ENCODE results near the gene CFAP298. TPM values are rescaled to one million over a fixed set of nuclear protein-coding genes. Genes with fewer than 3 reads are reported as not detected.

CFAP298 gene
- total and polyA plus RNA-seq, 9 donors, result 26.0 to 34.8 (median 31.1) TPM

DNA sequence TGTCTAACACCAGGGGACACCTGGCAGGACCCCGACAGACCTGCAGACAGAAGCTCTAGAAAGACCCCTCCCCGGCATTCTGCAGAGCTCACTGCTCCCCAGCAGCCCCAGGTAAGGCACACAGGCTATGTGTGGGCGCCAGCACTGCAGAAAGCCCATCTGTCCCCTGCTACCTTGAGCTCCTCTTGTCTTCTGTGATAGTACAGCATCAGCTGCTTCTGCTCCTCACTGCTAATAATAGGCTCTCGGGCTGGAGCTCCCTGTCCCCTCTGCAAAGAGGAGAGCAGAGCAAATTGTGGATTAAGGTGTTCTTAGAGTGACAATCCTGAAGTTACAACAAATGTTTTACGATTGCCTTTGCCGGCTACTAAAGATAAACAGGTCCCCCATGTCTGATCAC, 10.1 kb downstream of the CFAP298 start:
- Histone ChIP-seq H3K4me1 (ENCODE audit: control insufficient read depth, insufficient read depth, low read length) (no peaks in the 10 kb centered on the region), H3K27ac (ENCODE audit: low read length) (no peak overlapping the region), H3K9me3 (replicated peaks; ENCODE audit: control insufficient read depth, low read depth, low read length) (no peaks in the 10 kb centered on the region), H3K4me3 (ENCODE audit: low read length) (no peak overlapping the region), H3K27me3 (ENCODE audit: control insufficient read depth, insufficient read depth, low read length) (no peaks in the 10 kb centered on the region), H3K36me3 (ENCODE audit: control insufficient read depth, insufficient read depth, low read length) (peaks cover 60% of the 10 kb centered on the region)
- 92% methylated on average over 4 of the region's 6 CpGs for WGBS (ENCODE audit: insufficient coverage)
- DNase-seq, result no peak

DNA sequence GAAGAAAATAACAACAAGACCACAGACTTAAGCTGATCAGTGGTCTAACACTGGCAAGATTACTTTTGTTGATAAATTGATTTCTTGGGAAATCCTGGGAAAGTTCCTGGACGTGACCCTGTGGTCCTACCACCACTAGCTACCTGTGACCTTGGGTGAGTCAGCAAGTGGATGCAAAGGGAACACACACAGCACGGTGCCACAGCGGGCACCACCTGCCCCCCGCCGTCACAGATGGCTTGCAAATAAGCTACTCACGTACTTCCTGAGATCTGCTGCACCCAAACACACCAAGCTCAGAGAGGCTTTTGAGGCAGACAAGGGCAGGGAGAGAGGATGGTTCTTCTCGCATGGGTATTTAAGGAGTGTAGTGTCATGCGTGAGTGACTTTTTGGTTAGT, 12.7 kb downstream of the CFAP298 start:
- DNase-seq, result no peak
- Histone ChIP-seq H3K27me3 (ENCODE audit: control insufficient read depth, insufficient read depth, low read length) (no peaks in the 10 kb centered on the region), H3K9me3 (replicated peaks; ENCODE audit: control insufficient read depth, low read depth, low read length) (no peaks in the 10 kb centered on the region), H3K27ac (ENCODE audit: low read length) (no peak overlapping the region), H3K4me3 (ENCODE audit: low read length) (no peak overlapping the region), H3K36me3 (ENCODE audit: control insufficient read depth, insufficient read depth, low read length) (peaks cover 39% of the 10 kb centered on the region), H3K4me1 (ENCODE audit: control insufficient read depth, insufficient read depth, low read length) (no peaks in the 10 kb centered on the region)
- 86% methylated on average over 5 of the region's 8 CpGs for WGBS (ENCODE audit: insufficient coverage)

DNA sequence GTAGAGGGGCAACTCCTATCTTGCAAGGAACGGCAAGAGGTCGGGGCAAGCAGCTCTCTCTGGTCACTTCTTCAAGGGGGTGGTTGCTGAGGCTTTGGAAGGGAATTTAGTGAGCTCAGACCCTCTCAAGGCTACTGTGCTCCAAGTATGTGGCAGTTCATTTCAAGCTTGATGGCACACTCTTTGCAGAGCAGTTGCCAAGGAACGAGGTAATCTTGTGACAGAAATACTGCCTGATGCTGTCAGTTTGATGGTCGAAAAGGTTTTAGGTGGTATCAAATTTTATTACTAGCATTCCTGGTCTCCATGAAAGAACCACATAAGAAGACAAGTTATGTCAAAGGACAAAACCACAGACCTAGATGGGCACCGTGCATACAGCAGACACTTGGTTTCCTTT, 13.1 kb downstream of the CFAP298 start:
- peaks cover 2% of the 10 kb centered on the region for H3K27me3 ChIP-seq (ENCODE audit: control insufficient read depth, insufficient read depth, low read length)
- no peak overlapping the region for H3K4me3 ChIP-seq (ENCODE audit: low read length)
- DNase-seq, result no peak
- H3K9me3 ChIP-seq (replicated peaks; ENCODE audit: control insufficient read depth, low read depth, low read length), result no peaks in the 10 kb centered on the region
- H3K36me3 ChIP-seq (ENCODE audit: control insufficient read depth, insufficient read depth, low read length), result peaks cover 36% of the 10 kb centered on the region
- 67% methylated on average over 3 of the region's 5 CpGs for WGBS (ENCODE audit: insufficient coverage)
- H3K4me1 ChIP-seq (ENCODE audit: control insufficient read depth, insufficient read depth, low read length), result no peaks in the 10 kb centered on the region
- H3K27ac ChIP-seq (ENCODE audit: low read length), result no peak overlapping the region

DNA sequence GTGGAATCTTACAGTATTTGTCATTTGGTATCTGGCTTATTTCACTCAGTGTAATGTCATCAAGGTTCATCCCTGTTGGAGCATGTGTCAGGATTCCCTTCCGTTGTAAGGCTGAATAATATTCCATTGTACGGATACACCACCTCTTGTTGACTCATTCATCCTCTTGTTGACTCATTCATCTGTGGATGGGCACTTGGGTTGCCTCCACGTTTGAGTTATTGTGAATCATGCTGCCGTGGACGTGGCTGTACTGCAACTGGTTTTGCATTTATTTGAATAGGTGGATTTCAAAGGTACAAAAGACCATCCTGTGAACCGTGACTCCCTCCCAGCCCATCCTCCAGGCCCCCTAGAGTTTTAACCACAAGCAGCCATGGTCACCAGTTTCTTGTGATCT, 15.0 kb downstream of the CFAP298 start:
- WGBS (ENCODE audit: insufficient coverage), result 86% methylated on average over 2 of the region's 6 CpGs
- H3K9me3 ChIP-seq (replicated peaks; ENCODE audit: control insufficient read depth, low read depth, low read length), result no peaks in the 10 kb centered on the region
- no peak for DNase-seq
- H3K27me3 ChIP-seq (ENCODE audit: control insufficient read depth, insufficient read depth, low read length), result peaks cover 3% of the 10 kb centered on the region
- no peak overlapping the region for H3K4me3 ChIP-seq (ENCODE audit: low read length)
- peaks cover 4% of the 10 kb centered on the region for H3K4me1 ChIP-seq (ENCODE audit: control insufficient read depth, insufficient read depth, low read length)
- H3K27ac ChIP-seq (ENCODE audit: low read length), result no peak overlapping the region
- peaks cover 19% of the 10 kb centered on the region for H3K36me3 ChIP-seq (ENCODE audit: control insufficient read depth, insufficient read depth, low read length)

DNA sequence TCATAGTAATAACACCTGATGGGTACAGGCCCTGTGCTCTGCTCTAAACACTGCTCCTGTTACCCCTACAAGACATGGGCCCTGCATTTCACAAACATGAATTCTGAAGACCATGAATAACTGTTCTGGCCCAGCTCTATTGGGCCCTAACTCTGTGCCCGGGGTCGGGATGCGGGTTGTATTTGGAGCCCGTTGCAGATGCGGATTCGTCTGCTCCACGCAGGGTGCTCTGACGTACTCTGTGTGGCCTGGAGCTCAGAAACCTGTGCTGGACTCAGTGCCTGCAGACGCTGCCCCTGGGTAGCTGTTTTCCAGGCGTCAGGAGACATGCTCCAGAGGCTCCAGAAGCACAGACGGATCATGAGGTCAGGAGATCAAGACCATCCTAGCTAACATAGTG, 16.7 kb downstream of the CFAP298 start:
- Histone ChIP-seq H3K4me3 (ENCODE audit: low read length) (no peak overlapping the region), H3K9me3 (replicated peaks; ENCODE audit: control insufficient read depth, low read depth, low read length) (no peaks in the 10 kb centered on the region), H3K27me3 (ENCODE audit: control insufficient read depth, insufficient read depth, low read length) (peaks cover 3% of the 10 kb centered on the region), H3K36me3 (ENCODE audit: control insufficient read depth, insufficient read depth, low read length) (peaks cover 10% of the 10 kb centered on the region), H3K27ac (ENCODE audit: low read length) (no peak overlapping the region), H3K4me1 (ENCODE audit: control insufficient read depth, insufficient read depth, low read length) (peaks cover 4% of the 10 kb centered on the region)
- WGBS (ENCODE audit: insufficient coverage), result 86% methylated on average over 11 of the region's 11 CpGs
- DNase-seq, result no peak

DNA sequence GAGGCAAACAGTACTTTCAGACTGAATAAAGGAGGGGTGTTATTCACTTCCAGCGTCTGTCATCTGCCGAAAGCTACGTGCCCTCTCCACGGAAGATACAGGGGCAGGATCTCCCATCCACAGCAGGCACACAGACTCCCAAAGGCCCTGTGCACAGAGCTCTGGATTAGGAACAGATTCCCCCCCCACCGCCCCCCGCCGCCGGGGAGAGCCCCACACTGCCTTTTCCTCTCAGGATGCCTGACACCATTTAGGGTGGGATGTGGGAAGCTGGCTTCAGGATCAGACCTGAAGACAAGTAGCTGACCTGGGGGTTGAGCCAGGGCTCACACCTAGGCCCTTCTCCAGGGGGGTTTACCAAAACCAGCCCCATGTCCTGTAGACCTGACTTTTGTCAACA, 18.5 kb downstream of the CFAP298 start:
- no peaks in the 10 kb centered on the region for H3K9me3 ChIP-seq (replicated peaks; ENCODE audit: control insufficient read depth, low read depth, low read length)
- H3K4me3 ChIP-seq (ENCODE audit: low read length), result no peak overlapping the region
- H3K4me1 ChIP-seq (ENCODE audit: control insufficient read depth, insufficient read depth, low read length), result peaks cover 4% of the 10 kb centered on the region
- no peak overlapping the region for H3K27ac ChIP-seq (ENCODE audit: low read length)
- peaks cover 2% of the 10 kb centered on the region for H3K36me3 ChIP-seq (ENCODE audit: control insufficient read depth, insufficient read depth, low read length)
- WGBS (ENCODE audit: insufficient coverage), result no CpG with 5 or more reads among the region's 8 CpGs
- H3K27me3 ChIP-seq (ENCODE audit: control insufficient read depth, insufficient read depth, low read length), result peaks cover 3% of the 10 kb centered on the region
- no peak for DNase-seq

DNA sequence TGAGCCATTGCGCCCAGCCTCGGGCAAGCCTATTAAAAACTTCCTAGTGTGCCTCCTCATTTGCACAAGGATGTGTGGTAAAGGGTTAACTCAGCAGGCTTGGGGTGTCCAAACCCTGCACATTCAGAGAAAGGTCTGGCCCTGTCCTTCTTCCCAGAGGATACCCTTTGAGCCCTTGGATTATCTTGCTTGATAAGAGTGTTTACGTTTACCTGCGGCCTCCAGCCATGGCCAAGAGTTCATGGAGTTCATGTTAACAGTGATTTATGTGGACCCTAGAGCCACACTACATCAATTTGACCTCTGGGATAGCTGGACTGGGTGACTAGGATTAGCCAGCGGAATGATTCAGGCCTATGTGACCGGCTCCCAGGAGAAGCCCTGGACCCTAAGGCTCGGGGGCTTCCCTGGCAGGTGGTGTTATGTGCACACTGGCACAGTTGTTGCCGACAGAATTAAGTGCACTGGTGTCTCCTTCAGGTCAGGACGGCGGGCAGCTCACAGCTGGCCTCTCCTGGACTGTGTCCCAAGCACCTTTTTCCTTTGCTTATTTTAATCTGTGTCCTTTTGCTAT, 19.2 kb downstream of the CFAP298 start:
- H3K27me3 ChIP-seq (ENCODE audit: control insufficient read depth, insufficient read depth, low read length), result peaks cover 3% of the 10 kb centered on the region
- peaks cover 4% of the 10 kb centered on the region for H3K4me1 ChIP-seq (ENCODE audit: control insufficient read depth, insufficient read depth, low read length)
- H3K4me3 ChIP-seq (ENCODE audit: low read length), result no peak overlapping the region
- no peak overlapping the region for H3K27ac ChIP-seq (ENCODE audit: low read length)
- H3K9me3 ChIP-seq (replicated peaks; ENCODE audit: control insufficient read depth, low read depth, low read length), result no peaks in the 10 kb centered on the region
- H3K36me3 ChIP-seq (ENCODE audit: control insufficient read depth, insufficient read depth, low read length), result no peaks in the 10 kb centered on the region
- no peak for DNase-seq
- 28% methylated on average over 6 of the region's 10 CpGs for WGBS (ENCODE audit: insufficient coverage)

DNA sequence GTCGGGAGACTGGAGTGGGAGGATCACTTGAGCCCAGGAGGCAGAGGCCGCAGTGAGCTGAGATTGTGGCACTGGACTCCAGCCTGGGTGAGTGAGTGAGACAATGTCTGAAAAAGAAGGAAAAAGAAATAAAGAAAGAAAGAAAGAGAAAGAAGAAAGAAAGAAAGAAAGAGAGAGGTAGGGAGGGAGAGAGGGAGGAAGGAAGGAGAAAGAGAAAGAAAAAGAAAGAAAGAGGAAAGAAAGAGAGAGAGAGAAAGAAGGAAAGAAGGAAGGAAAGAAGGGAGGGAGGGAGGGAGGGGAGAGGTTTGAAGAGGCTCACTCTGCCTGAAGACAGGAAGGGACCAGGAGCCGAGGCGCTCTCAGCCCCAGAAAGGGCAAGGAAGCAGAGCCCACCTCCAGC, 22.0 kb downstream of the CFAP298 start:
- Histone ChIP-seq H3K9me3 (replicated peaks; ENCODE audit: control insufficient read depth, low read depth, low read length) (no peaks in the 10 kb centered on the region), H3K27me3 (ENCODE audit: control insufficient read depth, insufficient read depth, low read length) (peaks cover 3% of the 10 kb centered on the region), H3K4me3 (ENCODE audit: low read length) (no peak overlapping the region), H3K4me1 (ENCODE audit: control insufficient read depth, insufficient read depth, low read length) (peaks cover 4% of the 10 kb centered on the region), H3K36me3 (ENCODE audit: control insufficient read depth, insufficient read depth, low read length) (no peaks in the 10 kb centered on the region), H3K27ac (ENCODE audit: low read length) (no peak overlapping the region)
- WGBS (ENCODE audit: insufficient coverage), result 54% methylated on average over 4 of the region's 4 CpGs
- no peak for DNase-seq

DNA sequence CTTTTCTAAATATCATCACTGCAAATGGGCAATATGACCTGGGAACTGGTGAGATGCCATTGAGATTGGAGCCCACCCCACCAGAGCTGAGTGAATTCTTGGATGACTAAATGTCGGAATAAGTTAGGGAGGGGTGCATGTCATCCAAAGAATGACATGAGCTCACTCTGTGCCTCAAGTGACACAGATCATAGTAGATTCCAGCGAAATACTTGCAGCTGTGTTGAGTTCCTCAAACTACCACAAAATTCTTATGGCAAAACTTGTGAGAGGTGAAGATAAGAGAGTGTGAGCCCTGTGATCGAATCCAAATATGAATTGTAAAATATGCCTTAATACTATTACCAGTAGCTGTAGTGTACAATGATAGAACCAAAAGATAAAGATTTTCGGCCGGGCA, 24.5 kb downstream of the CFAP298 start:
- WGBS (ENCODE audit: insufficient coverage), result no CpG with 5 or more reads among the region's 5 CpGs
- no peaks in the 10 kb centered on the region for H3K36me3 ChIP-seq (ENCODE audit: control insufficient read depth, insufficient read depth, low read length)
- DNase-seq, result no peak
- H3K27ac ChIP-seq (ENCODE audit: low read length), result no peak overlapping the region
- H3K4me3 ChIP-seq (ENCODE audit: low read length), result no peak overlapping the region
- H3K9me3 ChIP-seq (replicated peaks; ENCODE audit: control insufficient read depth, low read depth, low read length), result no peaks in the 10 kb centered on the region
- no peaks in the 10 kb centered on the region for H3K27me3 ChIP-seq (ENCODE audit: control insufficient read depth, insufficient read depth, low read length)
- H3K4me1 ChIP-seq (ENCODE audit: control insufficient read depth, insufficient read depth, low read length), result no peaks in the 10 kb centered on the region

DNA sequence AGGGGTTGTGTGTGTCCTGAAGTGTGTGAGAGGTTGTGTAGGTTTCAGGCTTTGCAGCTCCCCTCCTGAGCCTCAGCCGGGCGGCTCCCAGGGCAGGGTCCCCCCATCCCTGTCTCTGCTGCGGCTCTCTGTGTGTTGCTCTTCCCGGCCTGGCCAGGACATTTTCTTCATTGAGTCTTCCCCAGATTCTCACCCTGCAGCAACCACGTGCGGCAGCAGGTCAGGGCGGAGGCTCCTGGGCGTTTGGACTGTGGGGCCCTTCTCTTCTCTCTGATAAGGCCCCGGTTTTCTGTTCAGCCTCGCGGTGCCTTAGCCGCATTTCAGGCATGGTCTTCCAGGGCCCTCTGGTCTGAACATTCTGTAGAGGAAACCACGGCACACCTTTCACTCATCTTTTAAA, 25.1 kb downstream of the CFAP298 start:
- DNase-seq, result no peak
- Histone ChIP-seq H3K4me3 (ENCODE audit: low read length) (no peak overlapping the region), H3K9me3 (replicated peaks; ENCODE audit: control insufficient read depth, low read depth, low read length) (no peaks in the 10 kb centered on the region), H3K36me3 (ENCODE audit: control insufficient read depth, insufficient read depth, low read length) (no peaks in the 10 kb centered on the region), H3K27me3 (ENCODE audit: control insufficient read depth, insufficient read depth, low read length) (no peaks in the 10 kb centered on the region), H3K27ac (ENCODE audit: low read length) (no peak overlapping the region), H3K4me1 (ENCODE audit: control insufficient read depth, insufficient read depth, low read length) (no peaks in the 10 kb centered on the region)
- 72% methylated on average over 10 of the region's 13 CpGs for WGBS (ENCODE audit: insufficient coverage)

DNA sequence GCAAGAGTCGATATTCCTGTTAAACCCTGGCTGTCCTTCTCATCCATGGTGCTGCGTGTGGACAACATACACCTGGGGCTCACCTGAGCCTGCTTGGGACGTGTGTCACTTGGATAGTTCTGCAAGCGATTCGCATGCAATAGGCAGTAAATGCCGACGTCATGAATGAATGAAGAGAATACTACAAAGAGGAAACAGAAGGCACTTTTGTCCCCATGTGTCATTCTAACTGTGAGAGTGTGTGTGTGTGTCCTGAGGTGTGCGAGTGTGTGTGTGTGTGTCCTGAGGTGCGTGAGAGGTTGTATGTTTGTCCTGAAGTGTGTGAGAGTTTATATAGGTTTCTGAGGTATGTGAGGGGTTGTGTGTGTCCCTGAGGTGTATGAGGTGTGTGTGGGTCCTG, 26.2 kb downstream of the CFAP298 start:
- DNase-seq, result no peak
- Histone ChIP-seq H3K4me1 (ENCODE audit: control insufficient read depth, insufficient read depth, low read length) (no peaks in the 10 kb centered on the region), H3K9me3 (replicated peaks; ENCODE audit: control insufficient read depth, low read depth, low read length) (no peaks in the 10 kb centered on the region), H3K4me3 (ENCODE audit: low read length) (no peak overlapping the region), H3K27me3 (ENCODE audit: control insufficient read depth, insufficient read depth, low read length) (no peaks in the 10 kb centered on the region), H3K36me3 (ENCODE audit: control insufficient read depth, insufficient read depth, low read length) (no peaks in the 10 kb centered on the region), H3K27ac (ENCODE audit: low read length) (no peak overlapping the region)
- WGBS (ENCODE audit: insufficient coverage), result 89% methylated on average over 9 of the region's 9 CpGs

Data from muscle of leg (tissue), 11 donors.